Activated naive CD8-positive, alpha-beta T cell (primary cell): ENCODE results near the gene LRRC14B.
"Not testable (repeated sequence)": the region's sequence is repeated elsewhere in the genome, so short reads cannot be mapped to it uniquely, and the experiment has no call there.

Source experiments
- H3K27ac Mint-ChIP-seq: one replicate; pipeline ENCODE4 v1.8.0; 2021; ENCODE audit warnings: mixed read lengths
- H3K27me3 Mint-ChIP-seq: one replicate; pipeline ENCODE4 v1.8.0; 2021; ENCODE audit warnings: mixed read lengths
- H3K36me3 Mint-ChIP-seq: one replicate; pipeline ENCODE4 v1.8.0; 2021; ENCODE audit warnings: mixed read lengths
- H3K4me1 Mint-ChIP-seq: one replicate; pipeline ENCODE4 v1.8.0; 2021; ENCODE audit warnings: low read depth, mixed read lengths
- H3K4me3 Mint-ChIP-seq: one replicate; pipeline ENCODE4 v1.8.0; 2021; ENCODE audit warnings: mild to moderate bottlenecking, mixed read lengths
- H3K9me3 Mint-ChIP-seq: one replicate; pipeline ENCODE4 v1.8.0; 2021; ENCODE audit warnings: low read depth, mixed read lengths

The LRRC14B gene

GRCh38 chr5:199950-200645, 8.8 kb downstream of the LRRC14B start:
- no peaks in the 10 kb centered on the region for H3K9me3 Mint-ChIP-seq
- no peaks in the 10 kb centered on the region for H3K27me3 Mint-ChIP-seq
- no peak overlapping the region for H3K27ac Mint-ChIP-seq
- no peaks in the 10 kb centered on the region for H3K36me3 Mint-ChIP-seq
- no peak overlapping the region for H3K4me3 Mint-ChIP-seq
- H3K4me1 Mint-ChIP-seq, result peaks cover 2% of the 10 kb centered on the region

DNA sequence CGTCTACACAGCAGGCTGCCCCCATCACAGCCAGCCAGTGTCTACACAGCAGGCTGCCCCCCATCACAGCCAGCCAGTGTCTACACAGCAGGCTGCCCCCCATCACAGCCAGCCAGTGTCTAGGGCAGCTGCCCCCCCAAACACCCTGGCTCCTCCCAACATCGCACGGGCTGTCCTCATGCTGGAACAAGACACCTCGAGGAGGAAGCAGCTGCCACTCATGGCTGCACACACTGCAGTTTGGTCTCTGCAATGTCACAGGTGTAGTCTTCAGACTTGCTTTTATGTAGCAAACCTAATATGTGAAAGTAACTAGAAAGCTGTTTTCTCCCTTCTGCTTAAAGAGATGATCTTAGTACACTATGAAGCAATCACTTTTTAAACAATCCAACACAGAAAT, 9.7 kb downstream of the LRRC14B start:
- no peaks in the 10 kb centered on the region for H3K36me3 Mint-ChIP-seq
- H3K4me1 Mint-ChIP-seq, result peaks cover 2% of the 10 kb centered on the region
- H3K27ac Mint-ChIP-seq, result peak overlapping the region; percentile 28
- no peaks in the 10 kb centered on the region for H3K27me3 Mint-ChIP-seq
- H3K9me3 Mint-ChIP-seq, result no peaks in the 10 kb centered on the region
- no peak overlapping the region for H3K4me3 Mint-ChIP-seq

GRCh38 chr5:201672-202071, 10.4 kb downstream of the LRRC14B start:
- H3K27me3 Mint-ChIP-seq, result no peaks in the 10 kb centered on the region
- no peak overlapping the region for H3K4me3 Mint-ChIP-seq
- H3K36me3 Mint-ChIP-seq, result no peaks in the 10 kb centered on the region
- H3K9me3 Mint-ChIP-seq, result no peaks in the 10 kb centered on the region
- H3K27ac Mint-ChIP-seq, result no peak overlapping the region
- peaks cover 2% of the 10 kb centered on the region for H3K4me1 Mint-ChIP-seq

- Mint-ChIP-seq H3K27ac (no peak overlapping the region), H3K27me3 (no peaks in the 10 kb centered on the region), H3K4me1 (peaks cover 9% of the 10 kb centered on the region), H3K4me3 (no peak overlapping the region), H3K36me3 (no peaks in the 10 kb centered on the region), H3K9me3 (no peaks in the 10 kb centered on the region)
Measured at GRCh38 chr5:203246-203930, 12.1 kb downstream of the LRRC14B start.

DNA sequence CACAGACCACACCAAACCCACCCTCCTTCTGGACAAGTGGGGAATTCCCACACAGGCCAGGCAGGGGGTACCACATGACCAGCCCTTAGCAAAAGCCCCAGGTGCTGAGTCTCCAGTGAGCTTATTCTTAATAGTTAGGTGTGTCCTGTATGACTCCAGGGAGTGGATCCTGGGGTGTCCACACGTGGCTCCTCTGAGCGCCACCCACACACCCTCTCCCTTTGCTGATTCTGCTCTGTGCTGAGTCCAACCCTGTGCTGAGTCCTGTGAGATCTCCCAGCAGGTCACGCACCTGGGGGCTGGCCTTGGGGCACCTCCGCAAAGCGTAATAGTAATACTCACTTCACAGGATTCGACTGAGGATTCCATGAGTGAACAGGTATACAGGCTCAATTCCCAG, 12.7 kb downstream of the LRRC14B start:
- H3K36me3 Mint-ChIP-seq, result no peaks in the 10 kb centered on the region

GRCh38 chr5:204462-204861, 13.2 kb downstream of the LRRC14B start:
- Mint-ChIP-seq H3K4me1 (peaks cover 12% of the 10 kb centered on the region), H3K36me3 (no peaks in the 10 kb centered on the region)

More for the DNA sequence above, 12.7 kb downstream of the LRRC14B start:
- H3K4me1 Mint-ChIP-seq, result peaks cover 12% of the 10 kb centered on the region
- no peaks in the 10 kb centered on the region for H3K9me3 Mint-ChIP-seq
- no peak overlapping the region for H3K4me3 Mint-ChIP-seq
- H3K27me3 Mint-ChIP-seq, result no peaks in the 10 kb centered on the region
- no peak overlapping the region for H3K27ac Mint-ChIP-seq

DNA sequence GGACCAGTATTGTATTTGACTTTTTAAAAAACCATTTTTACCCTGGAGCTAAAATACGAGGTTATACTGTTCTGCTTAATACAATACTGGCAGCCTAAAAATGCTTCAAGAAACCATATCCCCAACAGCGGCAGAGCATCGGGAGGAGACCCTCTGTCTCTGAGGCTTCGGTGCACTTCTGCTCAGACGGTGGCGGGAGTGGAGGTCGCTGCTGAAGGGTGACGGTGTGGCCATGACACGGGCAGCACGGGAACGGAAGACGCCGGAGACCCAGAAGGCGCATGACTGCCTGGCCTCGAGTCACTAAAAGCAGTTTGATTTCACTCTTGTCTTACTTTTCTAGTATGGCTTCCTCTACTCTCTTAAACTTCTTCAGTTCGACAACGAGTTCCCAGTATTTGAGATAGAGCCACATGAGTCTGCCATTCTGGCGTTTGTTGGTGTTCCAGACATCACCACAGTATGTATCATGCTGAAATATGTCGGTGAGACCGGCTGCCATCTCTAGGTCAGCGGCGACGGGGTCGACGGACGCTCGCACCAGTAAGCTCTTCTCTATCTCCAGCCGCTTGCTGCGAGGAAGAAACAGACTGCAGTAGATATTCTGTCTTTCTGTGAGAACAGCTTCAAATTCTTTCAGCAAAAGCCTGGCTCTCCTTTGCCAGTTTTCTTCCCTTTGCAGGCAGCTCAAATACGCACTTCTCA, 13.8 kb downstream of the LRRC14B start:
- no peaks in the 10 kb centered on the region for H3K36me3 Mint-ChIP-seq
- H3K9me3 Mint-ChIP-seq, result no peaks in the 10 kb centered on the region
- H3K4me3 Mint-ChIP-seq, result no peak overlapping the region
- H3K27ac Mint-ChIP-seq, result no peak overlapping the region
- H3K4me1 Mint-ChIP-seq, result peaks cover 19% of the 10 kb centered on the region
- H3K27me3 Mint-ChIP-seq, result no peaks in the 10 kb centered on the region

More at GRCh38 chr5:204462-204861, 13.2 kb downstream of the LRRC14B start:
- Mint-ChIP-seq H3K4me3 (no peak overlapping the region), H3K27ac (no peak overlapping the region), H3K9me3 (no peaks in the 10 kb centered on the region), H3K27me3 (no peaks in the 10 kb centered on the region)

GRCh38 chr5:206406-206805, 15.1 kb downstream of the LRRC14B start:
- Mint-ChIP-seq H3K27ac (peak overlapping the region; percentile 41), H3K9me3 (no peaks in the 10 kb centered on the region), H3K27me3 (no peaks in the 10 kb centered on the region), H3K4me3 (no peak overlapping the region), H3K36me3 (peaks cover 3% of the 10 kb centered on the region), H3K4me1 (peaks cover 21% of the 10 kb centered on the region)

GRCh38 chr5:206927-207536, 15.7 kb downstream of the LRRC14B start:
- Mint-ChIP-seq H3K27ac (peak overlapping the region; percentile 38), H3K4me3 (no peak overlapping the region), H3K9me3 (no peaks in the 10 kb centered on the region), H3K4me1 (peaks cover 21% of the 10 kb centered on the region), H3K27me3 (no peaks in the 10 kb centered on the region), H3K36me3 (peaks cover 3% of the 10 kb centered on the region)

- peak overlapping the region; percentile 38 for H3K27ac Mint-ChIP-seq
- H3K9me3 Mint-ChIP-seq, result no peaks in the 10 kb centered on the region
- H3K4me1 Mint-ChIP-seq, result peaks cover 21% of the 10 kb centered on the region
- H3K4me3 Mint-ChIP-seq, result no peak overlapping the region
- no peaks in the 10 kb centered on the region for H3K27me3 Mint-ChIP-seq
- peaks cover 3% of the 10 kb centered on the region for H3K36me3 Mint-ChIP-seq
Measured at GRCh38 chr5:207599-207998, 16.3 kb downstream of the LRRC14B start.

GRCh38 chr5:208449-209114, 17.3 kb downstream of the LRRC14B start:
- Mint-ChIP-seq H3K36me3 (peaks cover 3% of the 10 kb centered on the region), H3K4me3 (no peak overlapping the region), H3K27ac (no peak overlapping the region), H3K9me3 (no peaks in the 10 kb centered on the region), H3K4me1 (peaks cover 21% of the 10 kb centered on the region), H3K27me3 (no peaks in the 10 kb centered on the region)

GRCh38 chr5:213803-214395, 22.6 kb downstream of the LRRC14B start:
- H3K27me3 Mint-ChIP-seq, result no peaks in the 10 kb centered on the region
- no peaks in the 10 kb centered on the region for H3K9me3 Mint-ChIP-seq
- H3K27ac Mint-ChIP-seq, result peak overlapping the region; percentile 91
- H3K36me3 Mint-ChIP-seq, result peaks cover 9% of the 10 kb centered on the region
- H3K4me1 Mint-ChIP-seq, result peaks cover 43% of the 10 kb centered on the region
- peak overlapping the region; percentile 75 for H3K4me3 Mint-ChIP-seq

DNA sequence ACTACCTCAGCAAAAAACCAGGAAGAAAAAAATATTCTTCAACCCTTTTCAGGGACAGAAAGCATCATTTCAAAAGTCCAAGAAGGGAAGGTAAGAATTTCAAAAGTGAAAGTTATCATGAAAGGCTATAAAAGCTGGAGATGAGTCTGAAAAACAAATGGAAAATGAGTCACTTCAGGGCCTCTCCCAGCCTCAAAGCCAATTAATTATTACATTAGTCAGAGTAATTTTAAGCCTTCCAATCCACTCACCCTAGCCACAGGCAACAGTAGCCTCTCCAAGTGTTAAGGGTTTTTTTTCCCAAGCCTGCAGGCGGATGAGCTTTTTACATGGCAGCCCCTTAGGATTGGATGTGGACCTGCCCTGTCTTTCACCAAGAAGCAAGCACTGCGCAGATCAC, 24.0 kb downstream of the LRRC14B start:
- not testable (repeated sequence) for H3K36me3 Mint-ChIP-seq, H3K9me3 Mint-ChIP-seq, H3K27me3 Mint-ChIP-seq
- H3K4me3 Mint-ChIP-seq, result peak overlapping the region; percentile 75
- peaks cover 42% of the 10 kb centered on the region for H3K4me1 Mint-ChIP-seq
- H3K27ac Mint-ChIP-seq, result peak overlapping the region; percentile 91

- H3K4me1 Mint-ChIP-seq, result peaks cover 45% of the 10 kb centered on the region
Measured at GRCh38 chr5:216076-216475, 24.8 kb downstream of the LRRC14B start.

More at GRCh38 chr5:216076-216475, 24.8 kb downstream of the LRRC14B start:
- Mint-ChIP-seq H3K4me3 (peak overlapping the region; percentile 75), H3K27ac (peak overlapping the region; percentile 91)
- not testable (repeated sequence) for H3K27me3 Mint-ChIP-seq, H3K9me3 Mint-ChIP-seq, H3K36me3 Mint-ChIP-seq
